Hepatocyte (in vitro differentiated cells): ENCODE results near the gene MS4A6A.

ENCODE experiments used
- EZH2 ChIP-seq: fragments of 200-600 bp; sonication (generic); IDR thresholded peaks from 2 replicates; pipeline ENCODE4 v1.6.1; 2016; ENCODE audit warnings: antibody characterized with exemption, mild to moderate bottlenecking, borderline replicate concordance
- EZH2phosphoT487 ChIP-seq: fragments of 200-600 bp; sonication (generic); IDR thresholded peaks from one replicate; pipeline ENCODE4 v1.6.1; 2018; ENCODE audit warnings: antibody characterized with exemption, mild to moderate bottlenecking, low read depth, moderate library complexity; ENCODE audit not compliant: unreplicated experiment, severe bottlenecking
- TF ChIP-seq, protein P1 (sequence below): fragments of 200-600 bp; sonication (generic); IDR thresholded peaks from 2 replicates; pipeline ENCODE4 v1.5.1; 2016; ENCODE audit warnings: antibody characterized with exemption, mild to moderate bottlenecking; ENCODE audit not compliant: poor library complexity

DNA sequence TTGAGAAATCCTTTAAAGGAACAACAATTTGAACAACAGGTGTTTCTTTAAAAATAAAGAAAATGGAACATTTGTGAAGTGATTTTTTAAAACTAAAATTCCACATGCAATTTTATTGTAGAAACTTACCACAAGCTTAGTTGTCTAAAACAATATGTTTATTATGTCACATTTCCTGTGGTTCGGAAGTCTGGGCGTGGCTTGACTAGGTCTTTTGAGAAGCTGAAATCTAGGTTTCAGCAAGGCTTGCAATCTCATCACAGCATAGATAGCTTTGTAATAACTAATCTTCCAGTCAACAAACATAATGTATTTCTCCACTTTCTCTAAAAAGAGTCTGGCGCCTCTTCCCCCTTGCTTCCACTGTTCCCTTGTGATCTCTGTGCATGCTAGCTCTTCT lies 27.0 kb downstream of the MS4A6A start:
- TF ChIP-seq, protein P1, sequence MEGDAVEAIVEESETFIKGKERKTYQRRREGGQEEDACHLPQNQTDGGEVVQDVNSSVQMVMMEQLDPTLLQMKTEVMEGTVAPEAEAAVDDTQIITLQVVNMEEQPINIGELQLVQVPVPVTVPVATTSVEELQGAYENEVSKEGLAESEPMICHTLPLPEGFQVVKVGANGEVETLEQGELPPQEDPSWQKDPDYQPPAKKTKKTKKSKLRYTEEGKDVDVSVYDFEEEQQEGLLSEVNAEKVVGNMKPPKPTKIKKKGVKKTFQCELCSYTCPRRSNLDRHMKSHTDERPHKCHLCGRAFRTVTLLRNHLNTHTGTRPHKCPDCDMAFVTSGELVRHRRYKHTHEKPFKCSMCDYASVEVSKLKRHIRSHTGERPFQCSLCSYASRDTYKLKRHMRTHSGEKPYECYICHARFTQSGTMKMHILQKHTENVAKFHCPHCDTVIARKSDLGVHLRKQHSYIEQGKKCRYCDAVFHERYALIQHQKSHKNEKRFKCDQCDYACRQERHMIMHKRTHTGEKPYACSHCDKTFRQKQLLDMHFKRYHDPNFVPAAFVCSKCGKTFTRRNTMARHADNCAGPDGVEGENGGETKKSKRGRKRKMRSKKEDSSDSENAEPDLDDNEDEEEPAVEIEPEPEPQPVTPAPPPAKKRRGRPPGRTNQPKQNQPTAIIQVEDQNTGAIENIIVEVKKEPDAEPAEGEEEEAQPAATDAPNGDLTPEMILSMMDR: no peak
- TF ChIP-seq EZH2phosphoT487 (no peak), EZH2 (no peak)
